Uterus (tissue), 2 donors: ENCODE results near the gene KMT2A.
A peak's percentile ranks its signal among the peaks of the same experiment; 100 is the strongest.

Experiments used
- CTCF ChIP-seq, 4 experiments: fragments of 200-600 bp in 2 of 4; fragments of 450-650 bp in 2 of 4; sonication (generic) in 2 of 4; IDR thresholded peaks; one replicate each; pipeline ENCODE4 v1.5.1; 2016 to 2019; ENCODE audit warnings: antibody characterized with exemption in 4 of 4, mild to moderate bottlenecking in 2 of 4, moderate library complexity in 1 of 4
- POLR2A ChIP-seq, 2 donors: fragments of 450-650 bp; IDR thresholded peaks; one replicate each; pipeline ENCODE4 v1.6.1; 2016; ENCODE audit warnings: antibody characterized with exemption in 2 of 2, mild to moderate bottlenecking in 1 of 2, moderate library complexity in 1 of 2

GRCh38 chr11:118522571-118523072 is 86.3 kb downstream of the KMT2A start:
- TF ChIP-seq CTCF (IDR thresholded peaks at IDR 0.05), result peak in 2 of 4 experiments; percentile 5 to 30
- no peak for TF ChIP-seq POLR2A (IDR thresholded peaks at IDR 0.05)
